ENCODE data around the gene NT5DC3.
"Not testable (repeated sequence)": the region's sequence is repeated elsewhere in the genome, so short reads cannot be mapped to it uniquely, and the experiment has no call there.

NT5DC3 gene

DNA sequence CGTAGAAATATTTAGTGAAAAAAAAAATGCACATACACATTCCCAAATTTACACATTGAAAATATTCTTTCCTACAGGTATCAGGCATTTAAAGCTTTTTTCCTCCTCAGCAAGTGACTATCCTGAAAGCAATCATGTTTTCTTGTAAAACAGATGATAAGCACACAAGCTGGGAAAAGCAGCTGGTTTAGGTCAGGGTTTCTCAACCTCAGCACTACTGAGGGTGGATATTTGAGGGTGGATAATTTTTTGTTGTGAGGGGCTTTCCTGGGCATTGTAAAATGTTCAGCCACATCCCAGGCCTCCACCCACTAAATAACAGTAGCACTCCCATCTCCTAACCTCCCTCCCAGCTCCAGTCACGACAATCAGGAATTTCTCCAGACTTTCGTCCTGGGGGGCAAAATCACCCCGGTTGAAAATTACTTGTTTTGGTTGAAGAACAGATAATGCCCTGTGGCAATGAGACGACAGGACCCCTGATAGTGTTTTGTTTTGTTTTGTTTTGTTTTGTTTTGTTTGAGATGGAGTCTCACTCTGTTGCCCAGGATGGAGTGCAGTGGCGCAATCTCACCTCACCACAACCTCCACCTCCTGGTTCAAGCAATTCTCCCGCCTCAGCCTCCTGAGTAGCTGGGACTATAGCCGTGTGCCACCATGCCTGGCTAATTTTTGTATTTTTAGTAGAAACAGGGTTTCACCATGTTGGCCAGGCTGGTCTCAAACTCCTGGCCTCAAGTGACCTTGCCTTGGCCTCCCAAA, 15.0 kb upstream of the NT5DC3 start:
- no peak for DNase-seq (ENCODE audit: low read depth in 2 of 2)

GRCh38 chr12:103855036-103855712, 14.1 kb upstream of the NT5DC3 start:
- DNase-seq (ENCODE audit: low read depth in 2 of 2) = no peak

- no peak for DNase-seq (ENCODE audit: low read depth in 2 of 2)
These were observed 13.4 kb upstream of the NT5DC3 start for GRCh38 chr12:103854372-103854973.

GRCh38 chr12:103852498-103852997, 11.5 kb upstream of the NT5DC3 start:
- no peak for DNase-seq (ENCODE audit: low read depth in 2 of 2)

DNA sequence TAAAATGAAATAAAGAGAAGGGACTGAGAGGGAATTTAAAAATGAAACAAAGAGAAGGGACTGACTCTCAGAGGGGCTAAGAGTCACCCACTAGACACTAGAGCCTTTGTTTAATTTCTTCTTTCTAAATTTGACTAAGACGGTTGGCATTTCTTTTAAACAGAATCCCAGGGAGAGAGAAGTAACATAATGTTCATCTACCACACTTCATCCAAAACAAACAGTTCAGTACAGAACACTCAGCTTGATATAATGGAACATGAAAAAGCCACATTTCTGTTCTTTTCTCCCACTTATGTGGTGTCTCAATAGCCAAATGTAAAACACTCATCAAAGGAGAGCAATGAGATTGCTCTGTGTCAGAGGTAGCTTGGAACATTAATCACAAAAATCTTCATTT, 10.1 kb upstream of the NT5DC3 start:
- no peak for DNase-seq (ENCODE audit: low read depth in 2 of 2)

DNA sequence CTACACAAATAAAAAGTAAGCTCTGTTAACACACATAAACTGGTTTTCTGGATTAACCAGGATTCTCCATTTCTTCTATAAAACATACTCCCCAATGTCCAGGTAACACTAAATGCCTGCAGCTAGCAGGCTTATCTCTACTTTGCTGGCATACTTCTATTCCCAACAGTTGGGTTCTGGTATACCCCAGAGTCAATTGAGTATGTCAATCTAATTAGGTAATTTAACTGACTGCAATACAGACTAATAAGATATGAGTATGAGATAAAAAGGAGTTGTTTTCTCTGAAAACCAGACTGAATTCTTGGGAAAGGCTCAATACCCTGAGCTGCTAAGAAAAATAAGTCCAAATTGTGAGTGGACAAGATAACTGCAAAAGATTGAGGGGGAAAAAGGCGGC, 9.4 kb upstream of the NT5DC3 start:
- no peak for DNase-seq (ENCODE audit: low read depth in 2 of 2)

DNA sequence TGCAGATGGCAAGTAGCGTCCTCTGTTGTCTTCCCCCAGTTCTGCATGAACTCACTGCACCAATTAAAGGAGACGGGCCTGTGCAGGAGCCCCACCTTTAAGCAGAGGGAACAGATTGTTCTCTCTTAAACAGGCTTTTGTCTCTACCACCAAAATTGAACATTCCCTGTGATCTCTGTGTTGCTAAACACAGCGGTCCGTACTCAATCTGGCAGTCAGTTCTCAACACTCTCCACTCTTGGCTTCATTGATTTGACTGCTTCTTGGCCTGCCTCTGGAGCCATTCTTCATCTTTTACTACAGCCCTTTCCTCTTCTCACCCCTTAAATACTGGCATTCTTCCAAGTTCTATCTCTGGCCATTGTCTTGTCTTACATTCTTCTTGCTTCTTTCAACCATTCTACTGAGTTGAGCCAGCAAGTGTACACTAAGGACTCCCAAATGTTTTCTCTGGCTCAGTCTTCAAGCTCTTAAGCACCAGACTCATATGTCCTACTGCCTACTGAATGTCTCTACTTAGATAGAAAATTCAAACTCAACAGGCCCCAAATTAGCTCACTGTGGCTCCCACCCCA, 8.0 kb upstream of the NT5DC3 start:
- no peak for DNase-seq (ENCODE audit: low read depth in 2 of 2)

DNA sequence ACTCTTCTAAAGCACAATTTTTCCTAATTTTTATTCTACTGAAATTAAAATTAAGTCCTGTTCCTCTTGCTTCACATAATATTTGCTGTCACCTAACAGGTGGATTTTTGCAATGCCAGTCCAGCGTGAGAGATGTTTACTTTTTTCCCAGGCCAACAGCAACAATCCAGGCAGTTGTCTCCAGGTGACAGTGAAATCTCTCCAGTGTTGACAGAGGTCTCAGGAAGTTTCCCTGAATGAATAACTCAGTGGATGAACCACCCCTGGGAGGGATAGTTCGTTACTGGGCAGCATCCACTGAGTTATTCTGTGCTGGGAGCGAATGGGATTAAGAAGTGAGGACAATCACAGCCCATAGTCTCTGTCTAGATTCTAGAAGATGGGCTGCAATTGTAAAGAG, 7.1 kb upstream of the NT5DC3 start:
- DNase-seq (ENCODE audit: low read depth in 2 of 2) = no peak

DNA sequence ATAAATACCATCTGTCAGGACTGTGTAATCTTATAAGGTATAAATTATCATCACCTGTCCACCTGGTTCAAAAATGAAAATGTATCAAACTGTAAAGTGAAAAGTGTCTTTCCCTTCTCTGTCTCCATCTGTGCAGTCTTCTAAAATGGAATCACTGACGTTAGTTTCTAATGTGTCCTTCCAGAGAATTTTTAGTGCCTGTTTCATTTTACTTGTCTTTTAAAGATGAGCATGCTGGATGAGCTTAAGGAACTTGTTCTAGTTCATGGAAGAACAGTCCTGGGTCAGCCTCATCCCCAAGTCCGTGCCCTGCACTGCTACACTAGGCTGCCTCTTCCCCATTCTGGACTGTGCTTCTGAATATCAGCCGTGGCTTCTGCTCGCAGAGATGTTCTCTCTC, 5.4 kb upstream of the NT5DC3 start:
- DNase-seq (ENCODE audit: low read depth in 2 of 2) = no peak

DNA sequence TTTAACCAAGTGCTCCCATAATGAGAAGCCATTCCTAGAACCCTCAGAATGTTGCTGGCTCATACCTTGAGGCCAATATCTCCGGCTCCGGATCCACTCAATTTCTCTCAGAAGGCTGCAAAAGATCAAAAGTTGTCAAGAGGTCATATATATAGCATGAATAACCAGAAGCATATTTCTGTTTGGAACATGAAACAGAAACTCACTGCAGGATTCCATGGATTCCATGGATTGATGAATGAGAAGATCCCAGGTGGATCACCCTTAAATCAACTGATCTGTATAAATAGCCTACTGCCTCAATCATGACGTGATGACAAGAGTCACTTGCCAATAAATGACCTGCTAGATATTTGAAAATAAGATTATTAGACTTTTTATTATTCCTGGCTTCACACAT, 3.3 kb upstream of the NT5DC3 start:
- DNase-seq (ENCODE audit: low read depth in 2 of 2) = no peak

GRCh38 chr12:103841690-103842584, 903 bp upstream of the NT5DC3 start:
- DNase-seq (ENCODE audit: low read depth in 2 of 2) = peak; percentile 16 to 20

GRCh38 chr12:103840462-103840875, 565 bp downstream of the NT5DC3 start:
- peak; percentile 10 to 31 for DNase-seq (ENCODE audit: low read depth in 2 of 2)

DNA sequence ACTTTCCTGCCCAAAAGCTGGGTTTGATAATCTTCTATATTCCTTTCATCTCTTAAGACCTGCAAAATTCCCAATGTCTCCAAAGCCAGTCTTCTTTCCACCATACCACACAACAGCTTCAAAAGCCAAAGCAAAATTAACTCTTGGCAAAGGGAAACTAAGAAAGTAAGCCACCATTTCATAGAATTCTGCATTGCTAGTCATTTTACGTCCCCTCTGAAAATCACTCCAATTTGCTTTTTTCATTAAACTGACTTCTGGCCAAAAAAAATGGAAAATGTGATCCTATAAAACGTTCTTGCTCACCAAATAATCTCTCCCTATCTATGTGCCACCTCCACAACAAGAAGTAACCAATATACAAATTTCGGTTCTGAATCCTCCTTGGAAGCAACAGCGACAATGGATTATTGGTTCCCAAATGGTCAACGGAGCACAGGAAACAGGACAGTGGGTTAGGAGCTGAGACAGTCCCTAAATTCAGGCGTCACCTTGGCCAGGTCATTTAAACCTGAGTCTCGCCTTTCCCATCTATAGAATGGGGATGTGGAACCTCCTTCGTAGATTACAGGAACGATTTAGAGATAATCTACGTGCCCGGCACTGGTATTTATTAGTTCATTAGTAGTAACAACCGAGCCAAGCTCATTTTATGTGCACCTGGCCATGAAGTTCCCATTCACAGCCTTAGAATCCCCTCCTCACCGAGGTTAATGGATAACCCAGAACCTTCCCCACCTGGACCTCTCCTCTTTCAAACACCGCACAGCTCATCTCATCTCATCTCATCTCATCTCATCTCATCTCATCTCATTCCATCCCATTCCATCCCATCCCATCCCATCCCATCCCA, 1.2 kb downstream of the NT5DC3 start:
- DNase-seq (ENCODE audit: low read depth in 2 of 2) = no peak

DNA sequence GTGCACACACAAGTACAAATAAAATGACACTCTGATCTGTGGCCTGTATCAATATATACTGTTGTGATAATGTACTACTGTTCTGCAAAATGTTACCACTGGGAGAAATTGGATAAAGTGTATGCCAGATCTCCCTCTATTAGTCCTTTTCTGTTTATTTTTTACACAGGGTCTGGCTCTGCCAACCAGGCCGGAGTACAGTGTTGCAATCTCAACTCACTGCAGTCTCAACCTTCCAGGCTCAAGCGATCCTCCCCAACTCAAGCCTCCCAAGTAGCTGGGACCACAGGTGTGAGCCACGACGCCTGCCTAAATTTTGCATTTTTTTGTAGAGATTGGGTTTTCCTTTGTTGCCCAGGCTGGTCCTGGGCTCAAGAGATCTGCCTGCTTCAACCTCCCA, 1.9 kb downstream of the NT5DC3 start:
- no peak for DNase-seq (ENCODE audit: low read depth in 2 of 2)

DNA sequence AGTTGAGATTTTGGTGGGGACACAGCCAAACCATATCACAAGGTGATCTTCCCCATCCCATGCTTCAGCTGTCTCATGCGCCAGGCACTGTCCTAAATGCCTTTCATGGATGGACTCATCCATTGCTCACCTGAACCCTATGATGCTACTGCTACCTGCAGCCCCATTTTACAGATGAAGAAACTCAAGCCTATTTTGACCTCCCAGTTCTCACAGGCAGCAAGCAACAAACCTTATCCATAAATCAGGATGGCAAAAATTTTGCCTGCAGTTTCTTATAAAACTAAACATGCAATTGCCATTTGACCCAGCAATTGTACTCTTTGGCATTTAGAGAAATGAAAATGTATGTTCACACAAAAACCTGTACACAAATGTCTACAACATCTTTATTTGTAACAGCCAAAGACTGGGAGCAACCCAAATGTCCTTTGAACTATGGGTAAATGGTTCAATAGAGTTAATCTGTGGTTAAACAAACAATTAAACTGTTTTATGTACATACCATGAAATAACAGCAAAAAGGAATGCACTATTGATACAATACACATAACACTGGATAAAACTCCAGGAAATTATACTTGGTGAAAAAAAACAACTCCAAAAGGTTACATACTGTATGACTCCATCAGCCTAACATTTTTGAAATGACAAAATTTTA, 2.6 kb downstream of the NT5DC3 start:
- no peak for DNase-seq (ENCODE audit: low read depth in 2 of 2)

DNA sequence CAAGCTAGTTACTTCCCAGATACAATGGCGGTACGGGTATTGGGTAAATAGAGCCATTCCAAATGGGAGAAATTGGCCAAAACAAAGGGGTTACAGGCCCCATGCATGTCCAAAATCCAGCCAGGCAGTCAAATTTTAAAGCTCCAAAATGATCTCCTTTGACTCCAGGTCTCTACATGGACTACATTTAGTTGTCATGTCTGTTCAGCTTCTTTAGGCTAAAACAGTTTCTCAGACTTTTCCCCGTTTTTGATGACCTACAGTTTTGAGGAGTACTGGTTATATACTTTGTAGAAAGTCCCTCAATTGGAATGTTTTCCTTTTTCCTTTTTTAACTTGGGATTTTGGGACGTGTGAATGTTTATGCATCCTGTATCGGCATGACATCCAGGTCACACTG, 4.7 kb downstream of the NT5DC3 start:
- no peak for DNase-seq (ENCODE audit: low read depth in 2 of 2)

DNA sequence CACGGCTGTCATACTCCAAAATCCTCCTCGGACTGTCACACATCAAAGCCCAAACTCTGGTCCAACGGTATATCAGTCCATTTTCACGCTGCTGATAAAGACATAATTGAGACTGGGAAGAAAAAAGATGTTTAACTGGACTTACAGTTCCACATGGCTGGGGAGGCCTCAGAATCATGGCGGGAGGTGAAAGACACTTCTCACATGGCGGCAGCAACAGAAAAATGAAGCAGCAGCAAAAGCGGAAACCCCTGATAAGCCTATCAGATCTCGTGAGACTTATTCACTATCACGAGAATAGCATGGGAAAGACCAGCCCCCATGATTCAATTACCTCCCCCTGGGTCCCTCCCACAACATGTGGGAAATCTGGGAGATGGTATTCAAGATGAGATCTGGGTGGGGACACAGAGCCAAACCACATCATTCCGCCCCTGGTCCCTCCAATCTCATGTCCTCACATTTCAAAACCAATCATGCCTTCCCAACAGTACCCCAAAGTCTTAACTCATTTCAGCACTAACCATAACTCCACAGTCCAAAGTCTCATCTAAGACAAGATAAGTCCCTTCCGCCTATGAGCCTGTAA, 5.2 kb downstream of the NT5DC3 start:
- not testable (repeated sequence) for DNase-seq (ENCODE audit: low read depth in 2 of 2)

- DNase-seq (ENCODE audit: low read depth in 2 of 2) = no peak
These were observed 6.1 kb downstream of the NT5DC3 start for GRCh38 chr12:103834942-103835341.

GRCh38 chr12:103833891-103834290, 7.1 kb downstream of the NT5DC3 start:
- no peak for DNase-seq (ENCODE audit: low read depth in 2 of 2)

Measured in stimulated activated CD4-positive, alpha-beta T cell treated with anti-CD3 and anti-CD28 coated beads, Interleukin-15, amount 100 ng/mL, for 48 hours (primary cell).